Effector CD4-positive, alpha-beta T cell (primary cell): Measurements from ENCODE around the gene FSIP1.

Source experiments
- DNase-seq: peaks from one replicate; pipeline ENCODE4 v3.0.0-alpha.2; 2020

The FSIP1 gene

GRCh38 chr15:39719109-39719508 lies 63.5 kb downstream of the FSIP1 start:
- DNase-seq: no peak

- no peak for DNase-seq
Measured at GRCh38 chr15:39717134-39717533, 65.5 kb downstream of the FSIP1 start.

- DNase-seq: no peak
Measured at GRCh38 chr15:39714251-39714650, 68.4 kb downstream of the FSIP1 start.

GRCh38 chr15:39713846-39714245 lies 68.8 kb downstream of the FSIP1 start:
- DNase-seq: no peak

GRCh38 chr15:39710681-39711080 lies 72.0 kb downstream of the FSIP1 start:
- DNase-seq: no peak

- no peak for DNase-seq
Measured at GRCh38 chr15:39709941-39710340, 72.7 kb downstream of the FSIP1 start.

DNA sequence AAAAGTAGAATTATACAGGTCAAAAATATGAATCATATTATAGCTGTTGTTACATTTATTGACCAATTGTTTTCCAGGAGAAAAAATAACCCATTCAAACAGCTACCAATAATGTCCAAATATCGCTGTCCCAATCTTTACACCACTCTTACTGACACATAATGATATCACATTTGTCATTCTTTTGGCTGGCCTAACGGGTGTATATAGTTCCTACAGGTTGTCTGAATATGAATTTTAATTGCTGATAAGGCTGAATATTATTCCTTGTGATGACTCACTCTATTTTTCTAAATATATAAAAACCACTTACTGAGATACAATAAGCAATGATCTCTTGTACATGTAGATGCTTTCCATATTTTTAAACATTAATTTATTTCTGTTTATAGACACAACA lies 76.4 kb downstream of the FSIP1 start:
- DNase-seq: no peak

GRCh38 chr15:39704689-39705088 lies 78.0 kb downstream of the FSIP1 start:
- DNase-seq: no peak

DNA sequence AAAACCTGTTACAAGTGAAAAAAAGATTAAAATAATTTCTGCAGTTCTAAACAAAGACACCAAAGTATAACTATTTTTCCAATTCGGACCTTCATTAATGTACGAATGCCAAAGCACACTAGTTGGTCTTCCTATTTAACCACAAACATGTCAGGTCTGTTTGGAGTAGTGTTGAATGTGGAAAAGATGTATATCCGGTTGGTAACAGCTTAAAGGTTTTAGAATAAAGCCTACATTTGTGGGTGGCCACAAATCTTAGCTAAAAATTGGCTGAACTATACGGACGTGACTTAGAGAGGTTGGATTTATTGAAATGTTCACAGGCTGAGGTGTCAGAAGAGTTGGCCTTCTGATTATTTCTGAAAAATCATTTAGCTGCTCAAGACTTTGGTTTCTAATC lies 78.4 kb downstream of the FSIP1 start:
- no peak for DNase-seq

- DNase-seq: no peak
Measured at GRCh38 chr15:39701988-39702387, 80.7 kb downstream of the FSIP1 start.

DNA sequence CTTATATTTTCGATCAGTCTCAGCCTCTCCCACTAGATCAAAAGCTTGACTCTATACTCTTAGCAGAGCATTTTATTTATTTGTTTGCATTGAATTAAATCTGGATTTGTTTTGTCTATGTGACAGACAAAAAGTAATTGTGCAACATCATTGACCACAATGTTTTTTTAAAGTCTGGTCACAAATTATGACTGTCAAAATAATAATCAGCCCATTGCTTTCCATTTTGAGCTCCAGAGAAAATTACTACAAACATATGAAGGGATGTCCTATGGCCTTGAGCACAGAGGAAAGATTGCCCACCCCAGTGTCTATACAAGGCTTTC lies 82.3 kb downstream of the FSIP1 start:
- DNase-seq: no peak

DNA sequence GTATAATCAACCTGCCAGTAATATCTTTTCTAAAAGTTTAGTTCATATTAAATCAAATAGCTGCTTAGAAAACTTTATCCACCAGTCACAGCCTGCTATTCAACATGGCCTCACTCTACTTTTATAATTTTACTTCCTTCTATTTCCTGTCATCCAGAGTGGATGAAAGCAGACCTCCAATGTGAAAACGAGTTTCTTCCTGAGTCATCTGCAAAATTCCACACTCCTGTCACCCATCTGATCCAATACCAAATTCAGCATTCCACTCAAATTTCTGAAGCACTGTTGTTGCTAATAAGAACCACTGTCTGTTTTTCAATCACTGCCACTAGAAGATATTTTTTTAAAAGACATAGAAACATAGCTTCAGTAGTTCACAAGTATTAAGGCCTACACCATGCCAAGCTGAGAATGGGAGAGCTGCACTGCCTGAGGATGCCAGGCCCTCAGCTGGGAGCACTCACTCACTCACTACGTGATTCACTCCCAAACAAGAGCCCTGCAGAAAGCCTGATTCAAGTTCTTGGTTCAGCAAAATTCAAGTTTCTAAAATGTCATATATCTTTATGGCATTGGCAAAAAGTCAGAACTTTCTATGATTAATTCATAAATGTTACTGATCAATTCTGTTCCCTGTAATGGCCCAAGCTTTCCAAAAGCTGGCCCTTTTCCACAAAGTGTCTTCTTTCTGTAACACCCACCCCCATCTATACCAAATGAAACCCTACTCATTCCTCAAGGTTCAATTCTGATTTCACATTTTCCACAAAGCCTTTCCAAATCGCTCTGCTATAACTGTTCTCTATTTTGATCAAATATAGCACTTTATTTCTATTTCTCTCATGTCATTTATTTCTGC lies 82.9 kb downstream of the FSIP1 start:
- no peak for DNase-seq

DNA sequence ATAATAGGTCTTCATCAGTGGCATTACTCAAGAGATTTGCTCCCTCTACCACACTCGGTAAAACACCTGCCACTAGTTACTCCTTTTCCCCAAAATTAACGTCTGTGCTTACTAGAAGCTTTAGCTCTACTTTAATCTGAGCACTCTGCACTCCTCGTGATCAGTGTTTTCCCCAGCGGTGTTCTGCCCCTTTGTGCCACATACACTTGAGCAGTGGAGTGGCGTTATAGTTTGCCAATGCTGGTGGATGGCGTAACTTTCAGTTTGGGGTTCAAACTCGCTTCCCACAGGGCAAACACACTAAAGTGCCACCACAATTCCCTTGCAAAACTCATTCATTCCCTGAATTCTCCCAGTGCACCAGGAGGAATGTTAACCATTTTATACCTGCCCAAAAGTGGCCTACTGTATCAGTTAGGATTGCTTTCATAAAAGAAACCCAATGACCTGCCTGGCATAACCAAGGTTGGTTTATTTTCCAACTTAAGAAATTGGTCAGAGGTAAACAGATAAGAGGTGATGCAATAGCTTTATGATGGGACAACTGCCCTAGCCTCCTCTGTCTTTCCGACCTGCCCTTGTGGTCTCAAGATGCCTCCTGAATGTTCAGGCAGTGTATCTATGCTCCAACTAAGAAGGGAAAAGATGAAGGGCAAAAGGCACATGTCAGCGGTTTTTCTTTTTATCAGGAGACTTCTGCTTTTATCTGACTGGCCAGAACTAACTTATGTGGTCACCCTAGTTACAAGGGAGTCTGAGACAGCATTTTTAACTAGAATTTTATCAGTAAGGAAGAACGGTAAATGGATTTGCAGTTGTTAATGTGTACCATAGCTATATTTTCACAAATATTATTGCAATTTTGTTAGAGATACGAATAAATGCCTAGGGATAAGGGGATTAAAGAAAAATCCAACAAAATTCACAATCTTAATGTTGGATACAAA lies 83.9 kb downstream of the FSIP1 start:
- DNase-seq: no peak

- DNase-seq: no peak
Measured at GRCh38 chr15:39697509-39697908, 85.1 kb downstream of the FSIP1 start.

GRCh38 chr15:39695793-39696192 lies 86.8 kb downstream of the FSIP1 start:
- no peak for DNase-seq

DNA sequence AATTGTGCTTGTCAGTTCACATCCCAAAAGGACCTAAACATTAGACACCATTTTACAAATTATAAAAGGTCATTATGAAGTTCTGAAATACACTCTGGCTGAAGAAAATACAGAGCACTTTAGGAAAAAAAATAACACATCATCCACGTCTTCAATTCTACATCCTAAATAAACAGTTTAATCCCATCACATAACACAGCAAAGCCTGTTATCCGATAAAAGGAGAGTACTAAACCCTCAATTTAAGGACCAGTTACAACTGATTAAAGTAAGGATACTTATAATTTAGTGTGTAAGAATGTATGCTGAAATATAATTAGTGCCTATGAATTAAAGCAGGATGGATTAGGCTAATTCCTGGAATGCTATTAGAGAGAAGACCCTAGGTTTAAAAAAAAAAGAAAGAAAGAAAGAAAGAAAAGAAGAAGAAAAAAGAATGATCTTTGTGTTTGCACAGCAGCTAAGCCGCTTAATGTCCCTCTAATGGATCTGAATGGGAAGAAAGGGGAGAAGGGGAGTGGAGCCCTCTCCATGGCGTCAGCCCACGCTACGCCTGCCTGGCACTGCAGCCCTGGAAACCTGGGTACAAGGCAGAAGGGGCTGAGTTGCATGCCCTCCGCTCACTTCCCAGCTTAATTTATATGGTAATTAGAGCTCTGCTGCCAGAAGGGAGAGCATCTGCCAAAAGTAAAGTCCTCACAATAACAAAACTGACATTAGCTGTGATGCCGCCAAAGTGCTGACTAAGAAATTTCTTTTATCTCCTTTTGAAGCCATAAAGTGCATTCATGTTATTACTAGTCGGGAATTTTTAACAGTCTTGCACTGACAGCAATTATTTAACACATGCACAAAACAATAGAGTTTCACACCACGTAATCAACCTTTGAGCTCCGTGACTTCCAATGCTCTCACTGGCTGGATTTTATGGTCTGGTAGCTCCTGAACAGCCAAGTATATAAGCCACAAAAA lies 90.0 kb downstream of the FSIP1 start:
- DNase-seq: no peak

DNA sequence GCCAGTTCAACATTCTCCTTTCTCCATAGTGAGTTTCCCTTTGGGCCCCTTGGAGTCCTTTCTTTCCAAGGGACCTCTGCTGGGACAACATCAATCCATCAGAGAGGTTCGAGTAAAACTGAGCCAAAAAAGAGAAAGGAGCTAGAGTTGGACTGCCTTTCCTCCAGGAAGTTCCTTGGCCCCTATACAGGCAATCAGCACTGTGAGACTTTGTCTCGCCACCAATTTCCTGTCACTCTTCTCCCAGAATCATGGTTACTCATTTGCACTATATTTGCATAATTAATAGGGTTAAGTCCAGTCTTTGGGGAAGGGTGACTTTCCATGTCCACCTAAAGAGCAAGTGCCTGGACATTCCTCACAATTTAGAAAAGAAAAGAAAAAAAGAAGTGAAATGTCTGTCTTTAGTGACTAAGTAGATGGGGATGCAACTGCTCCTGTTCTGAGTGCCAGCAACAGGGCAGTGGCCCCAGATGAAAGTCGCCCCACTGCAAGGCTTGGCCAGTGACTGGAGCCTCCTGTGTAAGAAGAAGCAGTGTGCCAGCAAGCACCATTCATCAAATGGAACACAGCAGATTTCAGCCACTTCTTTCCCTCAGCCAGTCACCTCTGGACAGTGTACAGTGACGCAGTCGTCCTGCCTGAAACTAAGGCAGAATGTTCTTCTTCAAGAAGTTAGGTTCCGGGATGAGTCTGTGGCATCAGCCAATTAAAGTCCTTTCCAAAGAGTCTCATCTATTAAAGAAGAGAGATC lies 91.6 kb downstream of the FSIP1 start:
- DNase-seq: no peak

DNA sequence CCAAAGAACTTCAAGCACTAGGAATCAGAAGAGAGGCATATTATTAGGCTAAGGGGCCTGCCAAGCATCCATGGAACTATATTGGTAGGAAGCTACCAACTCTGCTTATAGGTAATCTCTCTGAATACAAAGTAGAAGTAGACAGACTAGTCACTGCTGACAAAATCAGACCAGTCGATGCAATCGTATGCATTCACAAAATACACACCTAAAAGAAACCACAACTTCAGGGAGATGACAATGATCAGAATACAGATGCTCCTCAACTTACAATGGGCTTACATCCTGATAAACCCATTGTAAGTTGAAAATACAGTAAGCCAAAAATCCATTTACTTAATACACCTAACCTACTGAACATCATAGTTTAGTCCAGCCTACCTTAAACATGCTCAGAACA lies 94.7 kb downstream of the FSIP1 start:
- DNase-seq: no peak

DNA sequence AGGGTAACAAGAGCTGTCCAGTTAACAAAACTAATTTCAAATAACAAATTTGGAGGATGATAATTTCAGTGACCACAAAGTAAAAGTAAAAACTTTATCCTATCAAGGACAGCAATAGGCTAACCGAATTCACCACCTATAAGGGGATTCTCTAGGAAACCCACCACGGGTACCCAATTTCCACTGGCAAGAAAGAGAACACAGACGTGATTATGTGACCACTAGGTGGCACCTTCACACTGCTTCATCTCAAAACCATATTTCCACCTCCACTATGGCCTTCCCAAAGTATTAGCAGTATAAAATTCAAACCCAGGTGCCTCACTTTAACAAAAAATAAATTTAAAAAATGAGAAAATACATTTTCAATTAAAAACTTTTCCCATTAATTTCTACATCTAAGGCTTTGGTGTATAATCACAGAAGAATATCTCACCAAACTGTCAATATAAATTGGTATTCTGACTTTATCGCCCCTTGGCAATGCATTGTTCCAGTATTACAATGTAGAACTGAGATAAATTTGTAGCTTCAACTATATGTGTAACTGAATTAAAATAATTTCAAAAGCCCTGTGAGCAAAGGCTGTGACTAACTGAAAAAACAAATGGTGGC lies 96.5 kb downstream of the FSIP1 start:
- peak; percentile 9 for DNase-seq

DNA sequence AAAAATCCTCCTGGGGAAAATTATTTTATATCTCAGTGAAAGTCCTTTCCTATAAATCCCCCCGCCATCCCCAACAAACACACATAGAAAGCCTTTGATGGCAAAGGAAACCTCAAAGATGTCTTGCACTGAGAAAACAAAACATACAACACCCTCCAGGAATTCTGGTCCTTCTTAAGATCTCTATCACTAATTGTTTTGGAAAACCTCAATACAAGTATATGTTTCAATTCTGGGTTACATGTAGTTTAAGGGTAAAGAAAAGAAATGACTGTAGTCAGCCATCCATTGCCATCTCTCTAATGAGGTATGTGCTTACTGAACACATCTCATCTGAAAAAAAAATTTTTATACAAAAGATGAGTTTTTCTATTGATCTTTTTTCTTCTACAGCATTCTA lies 97.3 kb downstream of the FSIP1 start:
- DNase-seq: no peak

- DNase-seq: no peak
Measured at GRCh38 chr15:39684233-39684632, 98.4 kb downstream of the FSIP1 start.

DNA sequence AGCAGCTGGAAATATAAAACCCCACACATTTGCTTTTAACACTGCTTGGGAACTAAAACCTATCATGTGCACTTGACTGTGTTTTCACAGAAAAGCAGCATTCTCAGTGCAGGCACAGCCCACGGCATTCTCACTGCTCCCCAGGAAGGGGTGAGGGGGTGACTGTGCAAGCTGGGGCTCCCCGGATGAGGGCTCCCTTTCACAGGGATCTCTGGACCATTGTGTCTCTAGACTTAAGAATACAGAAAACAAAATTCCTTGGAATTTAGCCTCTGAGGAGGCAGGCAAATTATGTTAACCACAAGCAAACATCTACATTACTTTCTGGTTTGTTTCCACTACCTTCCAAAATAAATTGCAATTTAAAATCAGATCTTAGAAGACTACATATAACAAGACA lies 100.3 kb downstream of the FSIP1 start:
- DNase-seq: no peak
